ENCODE measurements around the gene B9D1. TPM values are rescaled to one million over a fixed set of nuclear protein-coding genes. Genes with fewer than 3 reads are reported as not detected.

The B9D1 gene
- total RNA-seq, 1 donor from 2014 or later = 12.6 TPM

DNA sequence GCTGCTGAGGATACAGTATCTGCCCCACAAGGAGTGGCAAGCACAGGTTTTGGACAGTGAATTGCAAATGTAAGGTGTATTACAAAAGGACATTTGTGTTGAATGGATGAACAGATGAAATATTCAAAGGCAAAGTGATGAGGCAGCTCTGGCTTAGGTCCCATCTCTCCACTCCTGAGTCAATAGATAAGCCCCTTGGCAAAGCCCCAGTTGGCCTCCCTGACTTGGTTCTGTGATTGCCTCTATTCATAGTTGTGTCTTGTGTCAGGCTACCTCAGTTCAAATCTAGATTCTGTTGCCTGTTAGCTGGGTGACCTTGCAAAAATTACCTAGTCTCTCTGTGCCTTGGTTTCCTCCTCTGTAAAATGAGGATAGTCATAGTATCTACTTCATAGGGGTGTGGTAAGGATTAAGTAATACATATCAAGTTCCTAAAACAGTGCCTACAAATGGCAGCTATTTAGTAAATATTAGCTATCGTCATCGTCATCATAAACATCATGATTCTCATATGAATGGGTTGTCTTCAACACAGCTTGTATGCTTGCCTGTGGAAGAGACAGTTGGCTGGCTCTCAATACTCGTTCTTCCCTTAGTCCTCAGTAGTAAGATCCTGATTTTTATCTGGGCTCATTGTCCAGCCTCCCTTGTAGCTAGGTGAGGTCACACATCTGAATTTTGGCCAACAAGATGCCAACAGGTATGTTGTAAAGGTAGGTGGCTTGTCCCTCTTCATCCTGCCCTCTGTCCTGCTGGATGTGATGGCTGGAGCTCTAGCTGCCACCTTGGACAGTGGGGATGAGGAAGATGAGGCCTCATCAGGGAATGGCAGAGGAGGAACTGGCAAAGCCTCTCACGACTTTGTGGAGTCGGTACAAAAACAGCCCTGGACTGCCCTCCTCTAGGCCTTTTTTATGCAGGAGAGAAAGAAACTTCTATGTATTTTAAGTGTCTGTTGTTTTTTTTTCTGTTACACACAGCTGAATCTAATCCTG lies 26.6 kb upstream of the B9D1 start:
- DNase-seq = no peak

DNA sequence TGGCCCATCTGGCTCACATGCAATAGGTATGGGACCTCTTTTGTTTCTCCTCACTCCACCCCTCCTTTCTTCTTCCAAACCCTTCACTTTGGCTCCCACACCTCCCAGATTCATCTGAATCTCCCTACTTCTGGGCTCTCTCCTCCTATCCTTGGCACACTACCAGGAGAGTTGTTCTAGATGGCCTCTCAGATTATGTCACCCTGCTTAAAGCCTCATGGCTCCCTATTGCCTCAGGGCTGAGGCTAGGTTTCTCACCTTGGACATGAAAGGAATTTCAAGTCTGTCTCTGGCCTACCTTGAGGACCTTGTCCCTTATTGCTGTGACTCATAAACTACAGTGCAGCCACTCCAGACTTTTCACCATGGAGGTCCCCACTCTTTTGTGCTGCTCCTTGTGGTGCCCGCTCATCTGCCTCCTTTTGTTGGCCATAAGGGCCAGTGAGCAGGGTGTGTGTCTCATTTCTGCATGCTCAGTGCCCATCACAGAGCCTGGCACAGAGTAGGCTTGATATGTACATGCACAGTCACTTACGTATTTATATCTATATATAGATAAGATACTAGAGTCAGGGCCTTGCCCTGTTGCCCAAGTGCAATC lies 25.5 kb upstream of the B9D1 start:
- DNase-seq = no peak

DNA sequence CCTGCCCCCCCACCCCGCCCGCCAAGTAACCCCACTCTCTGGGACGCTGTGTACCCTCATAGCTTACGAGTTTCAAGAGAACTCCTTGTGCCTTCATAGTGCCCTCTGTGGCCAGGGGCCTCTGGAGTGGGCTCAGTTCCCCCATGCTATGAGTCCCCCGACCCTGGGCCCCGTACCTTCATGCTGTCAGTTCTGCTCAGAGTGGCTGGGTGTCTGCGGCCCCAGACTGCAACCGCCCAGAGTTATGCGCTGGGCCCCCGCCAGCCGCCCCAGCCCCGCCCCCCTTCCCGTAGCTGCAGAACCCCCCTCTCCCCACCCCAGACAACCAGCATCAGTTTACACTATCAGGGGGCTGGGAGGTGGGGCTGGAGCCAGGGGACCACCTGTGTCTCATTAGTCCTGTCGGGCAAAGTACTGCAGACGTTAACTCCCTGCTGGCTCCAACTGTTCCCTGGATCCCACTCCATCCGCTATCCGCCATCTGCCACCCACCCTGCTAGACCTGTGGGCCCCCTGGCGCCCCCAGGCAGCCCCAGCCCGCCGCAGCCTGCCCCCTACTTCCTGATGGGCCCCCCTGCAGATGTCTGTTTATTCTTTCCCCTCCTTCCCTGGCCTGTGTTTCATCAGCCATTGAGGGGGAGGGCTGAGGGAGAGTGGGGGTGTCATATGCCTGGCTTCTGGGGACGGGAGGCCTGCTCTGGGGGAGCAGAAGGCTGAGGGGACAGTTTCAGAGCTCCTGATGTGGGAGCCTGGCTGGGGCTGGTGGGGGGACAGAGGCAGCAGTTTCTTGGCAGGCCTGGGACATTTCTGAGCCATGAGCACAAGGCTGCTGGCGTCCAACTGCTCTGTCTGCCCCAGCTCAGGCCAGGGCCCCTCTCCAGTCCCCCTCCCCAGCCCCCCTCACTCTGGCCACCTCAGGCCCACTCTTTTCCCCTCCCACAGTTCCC lies 24.7 kb upstream of the B9D1 start, which contains the start of gene MFAP4:
MFAP4 (minus strand) TSS at position 217 of the 947 bp plus-strand sequence; CDS start at position 182, 35 bp downstream.
- no peak for DNase-seq

DNA sequence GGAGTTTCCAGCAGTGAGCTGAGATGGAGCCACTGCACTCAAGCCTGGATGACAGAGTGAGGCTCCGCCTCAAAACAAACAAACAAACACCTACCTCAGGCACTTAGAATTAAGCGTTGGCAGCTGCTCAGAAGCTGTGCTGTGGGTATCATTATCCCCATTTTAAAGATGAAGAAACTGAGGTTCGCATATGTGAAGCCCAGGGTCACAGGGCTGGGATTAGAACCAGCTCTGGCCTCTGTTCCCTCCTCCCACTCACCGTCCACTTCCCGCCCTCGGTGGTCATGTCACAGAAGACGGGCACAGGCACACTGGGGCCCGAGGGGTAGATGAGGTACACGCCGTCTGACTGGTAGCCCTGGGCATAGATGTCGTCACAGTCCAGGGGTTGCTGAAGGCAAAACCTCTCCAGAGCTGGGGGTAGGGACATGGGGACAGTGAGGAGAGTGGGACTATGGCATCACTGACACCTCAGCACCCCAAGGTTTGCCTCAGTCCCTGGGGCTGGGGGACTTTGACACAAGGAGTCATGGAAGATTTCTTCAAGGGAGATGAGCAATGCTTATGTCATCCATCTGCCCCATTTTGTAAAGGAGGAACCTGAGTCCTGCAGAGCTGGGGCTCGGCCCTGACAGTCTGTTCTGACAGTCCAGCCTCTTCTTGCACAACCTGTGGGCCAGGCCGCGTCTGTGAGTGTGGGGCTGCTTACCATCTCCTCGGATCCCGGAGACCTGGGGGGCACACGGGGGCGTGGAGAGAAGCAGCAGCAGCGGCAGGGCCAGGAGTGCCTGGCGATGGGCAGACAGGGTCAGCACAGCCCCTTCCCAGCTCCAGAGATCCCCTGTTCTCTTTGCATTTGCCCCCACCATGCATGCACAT lies 23.8 kb upstream of the B9D1 start:
- DNase-seq = no peak

DNA sequence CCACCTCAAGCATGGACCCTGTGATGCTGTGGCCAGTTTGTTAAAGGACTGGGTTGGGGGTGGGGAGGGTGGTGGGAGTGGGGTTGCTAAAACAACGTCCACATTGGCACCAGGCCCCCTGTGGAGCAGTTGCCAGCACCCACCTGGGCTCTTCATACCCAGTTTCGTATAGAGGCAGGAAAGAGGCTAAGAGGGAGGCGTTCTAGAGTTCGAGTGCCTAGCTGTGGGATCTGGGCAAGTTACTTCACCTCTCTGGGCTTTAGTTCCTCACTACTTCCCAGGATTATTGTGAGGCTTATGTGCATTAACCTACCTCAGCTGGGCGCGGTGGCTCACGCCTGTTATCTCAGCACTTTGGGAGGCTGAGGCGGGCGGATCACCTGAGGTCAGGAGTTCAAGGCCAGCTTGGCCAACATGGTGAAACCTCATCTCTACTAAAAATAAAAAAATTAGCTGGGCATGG lies 23.0 kb upstream of the B9D1 start:
- no peak for DNase-seq

DNA sequence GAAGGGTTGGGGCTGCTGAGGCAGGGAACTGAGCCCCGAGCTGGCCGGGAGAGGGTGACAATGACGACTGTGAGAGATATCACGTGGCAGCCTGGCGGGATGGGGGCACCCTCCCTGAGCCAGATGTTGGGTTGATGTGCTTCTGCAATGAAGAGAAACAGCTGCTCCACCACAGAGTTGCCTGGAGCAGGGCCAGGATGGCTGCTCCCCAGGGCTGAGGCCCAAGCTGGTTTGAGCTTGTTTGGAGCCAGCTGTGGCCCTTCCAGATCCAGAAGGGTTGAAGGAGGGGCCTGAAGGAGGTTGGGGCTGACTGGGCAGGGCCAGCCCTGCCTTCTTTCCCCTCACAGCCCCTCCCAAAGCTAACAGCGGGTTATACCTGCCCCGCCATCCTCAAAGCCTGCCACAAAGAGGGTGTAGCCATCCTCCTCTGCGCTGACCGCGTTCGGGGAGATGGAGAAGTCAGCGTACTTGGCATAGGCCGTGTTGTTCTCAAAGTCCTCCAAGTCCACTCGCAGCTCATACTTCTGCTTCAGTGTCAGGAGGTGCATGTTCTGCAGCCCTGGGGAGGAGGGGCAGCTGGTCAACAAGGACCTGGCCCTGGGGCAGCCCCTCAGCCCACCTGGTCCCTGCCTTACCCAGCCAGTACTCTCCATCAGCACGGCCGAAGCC lies 22.3 kb upstream of the B9D1 start:
- DNase-seq = no peak

DNA sequence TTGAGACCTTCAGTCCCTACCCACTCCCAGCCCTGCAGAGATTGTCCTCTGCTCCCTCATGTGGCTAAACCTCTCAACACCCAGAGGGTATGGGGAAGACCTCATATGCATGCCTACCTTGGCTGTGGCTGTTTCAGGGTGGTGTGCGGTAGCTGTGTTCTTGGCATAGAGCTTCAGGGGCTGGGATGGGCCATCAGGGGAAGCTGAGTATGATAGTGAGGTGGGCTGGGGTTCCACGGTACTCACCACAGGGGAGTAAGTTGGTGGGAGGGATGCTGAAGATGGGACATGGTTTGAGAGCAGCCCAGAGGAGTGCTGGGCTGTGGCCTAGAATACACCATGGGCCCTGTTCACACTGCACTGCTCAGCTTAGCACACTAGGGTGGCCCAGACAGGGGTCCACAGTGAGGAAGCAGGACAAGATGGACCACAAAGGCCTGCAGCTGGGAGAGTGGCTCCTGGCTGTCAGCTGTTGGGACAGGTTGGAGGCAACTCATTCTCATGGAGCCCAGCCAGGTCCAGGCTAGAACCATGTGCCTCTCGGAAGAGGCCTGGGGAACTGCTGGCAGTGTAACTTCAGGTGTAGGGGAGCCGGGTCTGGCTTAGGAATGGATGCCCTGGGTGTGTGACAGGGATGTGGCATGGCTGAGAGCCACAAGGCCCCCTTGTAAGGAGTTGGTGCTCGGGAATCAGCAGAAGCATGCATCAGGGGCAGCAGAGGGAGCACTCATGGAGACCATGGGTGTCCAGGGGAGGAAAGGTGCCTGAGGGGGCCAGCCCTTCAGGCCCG lies 21.4 kb upstream of the B9D1 start:
- DNase-seq = no peak

DNA sequence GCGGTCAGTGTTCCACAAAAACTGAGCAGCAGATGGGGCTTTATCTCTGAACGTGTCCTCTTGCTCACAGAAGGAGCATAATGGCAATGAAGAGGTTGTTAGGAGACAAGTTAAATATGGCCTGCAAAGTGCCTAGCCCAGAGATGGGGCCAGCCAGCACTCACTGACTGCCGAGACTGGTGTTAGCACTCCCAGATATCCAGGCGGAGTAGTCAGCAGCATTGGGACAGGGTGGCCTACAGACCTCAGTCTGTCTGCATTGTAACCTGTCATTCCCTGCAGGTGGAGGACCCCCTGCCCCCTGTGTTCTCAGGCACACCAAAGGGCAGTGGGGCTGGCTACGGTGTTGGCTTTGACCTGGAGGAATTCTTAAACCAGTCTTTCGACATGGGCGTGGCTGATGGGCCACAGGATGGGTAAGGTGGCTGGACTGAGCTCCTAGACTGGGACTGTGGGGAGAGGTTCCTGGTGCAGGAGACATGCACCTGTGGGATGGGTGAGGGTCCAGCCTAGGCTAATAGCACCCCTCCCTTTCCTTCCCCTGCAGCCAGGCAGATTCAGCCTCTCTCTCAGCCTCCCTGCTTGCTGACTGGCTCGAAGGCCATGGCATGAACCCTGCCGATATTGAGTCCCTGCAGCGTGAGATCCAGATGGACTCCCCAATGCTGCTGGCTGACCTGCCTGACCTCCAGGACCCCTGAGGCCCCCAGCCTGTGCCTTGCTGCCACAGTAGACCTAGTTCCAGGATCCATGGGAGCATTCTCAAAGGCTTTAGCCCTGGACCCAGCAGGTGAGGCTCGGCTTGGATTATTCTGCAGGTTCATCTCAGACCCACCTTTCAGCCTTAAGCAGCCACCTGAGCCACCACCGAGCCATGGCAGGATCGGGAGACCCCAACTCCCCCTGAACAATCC lies 20.3 kb upstream of the B9D1 start:
- no peak for DNase-seq

DNA sequence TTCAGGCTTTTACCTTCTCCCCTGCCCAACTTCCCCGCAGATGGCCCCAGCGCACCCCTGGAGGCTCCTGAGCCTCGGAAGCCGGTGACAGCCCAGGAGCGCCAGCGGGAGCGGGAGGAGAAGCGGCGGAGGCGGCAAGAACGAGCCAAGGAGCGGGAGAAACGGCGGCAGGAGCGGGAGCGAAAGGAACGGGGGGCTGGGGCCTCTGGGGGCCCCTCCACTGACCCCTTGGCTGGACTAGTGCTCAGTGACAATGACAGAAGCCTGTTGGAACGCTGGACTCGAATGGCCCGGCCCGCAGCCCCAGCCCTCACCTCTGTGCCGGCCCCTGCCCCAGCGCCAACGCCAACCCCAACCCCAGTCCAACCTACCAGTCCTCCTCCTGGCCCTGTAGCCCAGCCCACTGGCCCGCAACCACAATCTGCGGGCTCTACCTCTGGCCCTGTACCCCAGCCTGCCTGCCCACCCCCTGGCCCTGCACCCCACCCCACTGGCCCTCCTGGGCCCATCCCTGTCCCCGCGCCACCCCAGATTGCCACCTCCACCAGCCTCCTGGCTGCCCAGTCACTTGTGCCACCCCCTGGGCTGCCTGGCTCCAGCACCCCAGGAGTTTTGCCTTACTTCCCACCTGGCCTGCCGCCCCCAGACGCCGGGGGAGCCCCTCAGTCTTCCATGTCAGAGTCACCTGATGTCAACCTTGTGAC lies 19.4 kb upstream of the B9D1 start:
- DNase-seq = no peak

DNA sequence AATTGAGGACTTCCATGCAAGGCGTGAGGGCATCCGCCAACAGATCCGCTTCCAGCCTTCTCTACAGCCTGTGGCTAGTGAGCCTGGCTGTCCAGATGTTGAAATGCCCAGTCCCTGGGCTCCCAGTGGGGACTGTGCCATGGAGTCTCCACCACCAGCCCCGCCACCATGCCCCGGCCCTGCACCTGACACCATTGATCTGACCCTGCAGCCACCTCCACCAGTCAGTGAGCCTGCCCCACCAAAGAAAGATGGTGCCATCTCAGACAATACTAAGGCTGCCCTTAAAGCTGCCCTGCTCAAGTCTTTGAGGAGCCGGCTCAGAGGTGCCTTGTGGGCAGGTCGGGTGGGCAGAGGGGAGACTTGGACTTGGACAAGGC lies 18.8 kb upstream of the B9D1 start:
- no peak for DNase-seq

DNA sequence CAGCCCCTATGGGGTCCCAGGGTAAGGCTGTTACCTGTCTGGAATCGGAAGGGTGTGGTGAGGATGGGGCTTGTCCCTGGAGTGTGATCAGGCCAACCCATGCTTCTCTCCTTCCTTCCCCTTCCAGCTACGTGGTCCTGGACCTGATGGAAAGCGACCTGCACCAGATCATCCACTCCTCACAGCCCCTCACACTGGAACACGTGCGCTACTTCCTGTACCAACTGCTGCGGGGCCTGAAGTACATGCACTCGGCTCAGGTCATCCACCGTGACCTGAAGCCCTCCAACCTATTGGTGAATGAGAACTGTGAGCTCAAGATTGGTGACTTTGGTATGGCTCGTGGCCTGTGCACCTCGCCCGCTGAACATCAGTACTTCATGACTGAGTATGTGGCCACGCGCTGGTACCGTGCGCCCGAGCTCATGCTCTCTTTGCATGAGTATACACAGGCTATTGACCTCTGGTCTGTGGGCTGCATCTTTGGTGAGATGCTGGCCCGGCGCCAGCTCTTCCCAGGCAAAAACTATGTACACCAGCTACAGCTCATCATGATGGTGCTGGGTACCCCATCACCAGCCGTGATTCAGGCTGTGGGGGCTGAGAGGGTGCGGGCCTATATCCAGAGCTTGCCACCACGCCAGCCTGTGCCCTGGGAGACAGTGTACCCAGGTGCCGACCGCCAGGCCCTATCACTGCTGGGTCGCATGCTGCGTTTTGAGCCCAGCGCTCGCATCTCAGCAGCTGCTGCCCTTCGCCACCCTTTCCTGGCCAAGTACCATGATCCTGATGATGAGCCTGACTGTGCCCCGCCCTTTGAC lies 18.2 kb upstream of the B9D1 start:
- DNase-seq = no peak

DNA sequence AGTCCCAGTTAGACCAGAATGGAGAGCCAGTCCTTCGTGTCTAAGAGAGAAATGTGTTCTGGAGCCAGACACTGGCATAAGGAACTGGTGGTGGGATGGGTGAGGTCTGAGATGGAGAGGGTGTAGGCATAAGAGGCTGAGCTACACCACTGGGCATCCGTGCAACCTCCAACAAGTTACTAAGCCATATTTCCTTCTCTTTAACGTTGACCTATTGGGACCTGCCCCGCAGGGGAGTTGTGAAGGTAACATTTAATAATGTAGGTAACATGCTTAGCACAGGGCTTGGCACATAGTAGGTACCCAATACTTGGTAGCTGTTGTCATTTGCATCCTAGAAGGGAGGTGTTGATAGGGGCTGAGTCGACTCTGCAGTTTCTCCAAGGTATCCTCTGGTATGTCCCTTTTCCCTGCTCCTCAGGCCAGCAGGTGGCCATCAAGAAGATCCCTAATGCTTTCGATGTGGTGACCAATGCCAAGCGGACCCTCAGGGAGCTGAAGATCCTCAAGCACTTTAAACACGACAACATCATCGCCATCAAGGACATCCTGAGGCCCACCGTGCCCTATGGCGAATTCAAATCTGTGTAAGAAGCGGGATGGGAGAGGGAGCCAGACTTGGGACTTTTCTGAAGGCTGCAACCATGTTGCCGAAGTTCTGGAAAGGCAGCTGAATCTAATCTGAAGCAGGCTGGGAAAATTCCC lies 17.0 kb upstream of the B9D1 start:
- DNase-seq = no peak

DNA sequence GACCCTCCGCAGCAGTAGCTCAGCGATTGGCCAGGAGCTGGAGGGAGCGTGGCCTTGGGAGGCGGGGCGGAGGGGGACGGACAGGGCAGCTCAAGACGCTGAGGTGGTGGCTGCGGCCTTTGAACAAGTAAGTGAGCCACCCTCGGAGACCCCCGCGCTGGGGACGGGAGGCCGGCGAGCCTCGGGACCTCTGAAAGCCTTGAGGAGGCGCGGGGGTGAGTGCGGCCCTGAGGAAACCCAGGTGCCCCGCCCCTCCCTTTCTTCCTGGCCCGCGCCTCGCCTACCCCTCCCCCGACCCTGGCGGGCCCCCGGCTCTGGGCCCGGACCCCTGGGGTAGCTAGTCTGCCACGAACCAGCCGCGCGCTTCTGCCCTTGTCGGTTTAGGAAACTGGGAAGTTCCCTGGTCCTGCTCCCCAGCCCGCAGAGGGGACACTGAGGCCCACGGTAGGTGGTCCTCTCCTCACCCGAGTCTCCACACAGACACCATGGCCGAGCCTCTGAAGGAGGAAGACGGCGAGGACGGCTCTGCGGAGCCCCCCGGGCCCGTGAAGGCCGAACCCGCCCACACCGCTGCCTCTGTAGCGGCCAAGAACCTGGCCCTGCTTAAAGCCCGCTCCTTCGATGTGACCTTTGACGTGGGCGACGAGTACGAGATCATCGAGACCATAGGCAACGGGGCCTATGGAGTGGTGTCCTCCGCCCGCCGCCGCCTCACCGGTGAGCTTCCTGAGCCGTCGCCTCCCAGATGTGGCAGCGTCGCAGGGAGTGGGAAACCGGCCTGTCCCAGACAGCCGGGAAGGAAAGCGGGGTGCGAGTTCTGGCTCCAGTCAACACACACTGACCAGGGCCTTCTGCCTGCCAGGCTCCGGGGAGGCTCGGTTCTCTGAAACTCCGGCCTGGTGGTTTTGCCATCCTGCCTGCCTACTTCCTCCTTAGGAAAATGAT lies 16.2 kb upstream of the B9D1 start, which contains the start of gene MAPK7:
MAPK7 (plus strand) TSS at position 83 of the 945 bp plus-strand sequence; CDS start at position 486, 403 bp downstream.
- peak; percentile 30 for DNase-seq

DNA sequence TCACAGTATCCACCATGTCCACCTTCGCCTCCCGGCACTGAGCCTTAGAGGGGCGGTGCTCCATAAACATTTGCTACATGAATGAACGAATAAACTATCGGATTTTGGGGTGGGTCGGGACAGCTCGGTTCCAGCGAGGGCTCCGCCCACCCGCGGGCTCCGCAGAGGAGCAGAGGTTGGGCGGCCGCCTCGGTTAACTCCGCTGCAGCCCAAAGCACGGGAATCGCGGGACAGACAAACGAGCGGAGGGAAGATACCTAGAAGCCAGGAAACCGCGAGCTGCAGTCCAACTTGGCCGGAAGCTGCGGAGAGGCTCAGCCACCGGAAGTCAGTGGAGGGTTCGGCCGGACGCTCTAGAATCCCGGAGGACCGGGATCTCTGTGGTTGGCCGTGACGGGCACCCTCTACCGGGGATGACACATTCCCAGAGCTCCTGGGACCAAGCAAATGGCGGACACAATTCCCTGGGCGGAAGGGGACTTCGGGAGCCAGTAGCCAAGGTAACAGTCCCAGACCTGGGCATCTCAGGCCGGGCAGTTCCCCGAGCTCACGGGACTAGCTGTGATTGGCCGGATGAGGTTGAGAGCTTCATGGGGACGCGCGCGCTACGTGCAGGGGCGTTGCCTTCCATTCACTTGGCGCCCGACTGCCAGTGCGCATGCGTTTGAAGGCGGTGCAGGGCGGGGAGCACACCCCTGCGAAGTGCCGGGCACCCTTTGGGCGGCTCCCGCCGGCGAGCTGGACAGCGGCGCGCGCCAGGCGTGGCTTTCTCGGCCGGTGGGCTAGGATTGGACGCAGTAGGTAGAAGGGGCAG lies 15.3 kb upstream of the B9D1 start:
- peak; percentile 99 for DNase-seq

DNA sequence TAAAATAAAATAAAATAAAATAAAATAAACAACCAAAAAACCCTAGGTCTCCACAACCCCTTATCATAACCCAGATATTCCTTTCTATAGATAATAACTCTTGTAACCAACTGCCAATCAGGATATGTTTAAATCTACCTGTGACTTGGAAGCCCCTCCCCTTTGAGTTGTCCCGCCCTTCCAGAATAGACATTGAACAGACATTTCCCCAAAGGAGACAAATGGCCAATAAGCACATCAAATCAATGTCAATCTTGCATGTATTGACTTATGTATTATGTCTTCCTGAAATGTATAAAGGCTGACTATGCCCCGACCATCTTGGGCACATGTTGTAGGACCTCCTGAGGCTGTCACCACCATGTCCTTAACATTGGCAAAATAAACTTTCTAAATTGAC lies 14.3 kb upstream of the B9D1 start:
- DNase-seq = peak; percentile 12
